GM23338 (cell line): ENCODE results near the gene TSPAN5. TPM values are rescaled to one million over a fixed set of nuclear protein-coding genes. Genes with fewer than 3 reads are reported as not detected.

Source experiments
- ATAC-seq: fragments of 200-7000 bp; cut with Tn5 transposase; 3 replicates; pipeline ENCODE4 v1.9.1; 2020
- DNase-seq: peaks from one replicate; pipeline ENCODE4 v3.0.0-alpha.2; 2015; ENCODE audit warnings: low spot score
- H2AFZ ChIP-seq: fragments of 200-600 bp; sonication (generic); 2 replicates; pipeline ENCODE4 v1.8.0; 2016; ENCODE audit warnings: antibody characterized with exemption, mild to moderate bottlenecking, moderate library complexity
- H3F3A ChIP-seq: fragments of 200-600 bp; sonication (generic); replicated peaks from 2 replicates; pipeline ENCODE4 v1.8.0; 2017; ENCODE audit warnings: antibody characterized with exemption, mixed run types, low read depth
- H3K27ac ChIP-seq: fragments of 200-600 bp; sonication (generic); 2 replicates; pipeline ENCODE4 v1.6.1; 2016; ENCODE audit warnings: low read depth
- H3K27me3 ChIP-seq: fragments of 200-600 bp; sonication (generic); 2 replicates; pipeline ENCODE4 v1.8.0; 2016; ENCODE audit warnings: mild to moderate bottlenecking, mixed run types, moderate library complexity; ENCODE audit not compliant: insufficient read depth
- H3K36me3 ChIP-seq: fragments of 200-600 bp; sonication (generic); 2 replicates; pipeline ENCODE4 v1.8.0; 2016; ENCODE audit warnings: mild to moderate bottlenecking; ENCODE audit not compliant: insufficient read depth
- H3K4me1 ChIP-seq: fragments of 200-600 bp; sonication (generic); 2 replicates; pipeline ENCODE4 v1.8.0; 2016; ENCODE audit warnings: mild to moderate bottlenecking, moderate library complexity; ENCODE audit not compliant: insufficient read depth
- H3K4me2 ChIP-seq: fragments of 200-600 bp; sonication (generic); 2 replicates; pipeline ENCODE4 v1.7.1; 2017; ENCODE audit warnings: mixed run types
- H3K4me3 ChIP-seq: fragments of 200-600 bp; sonication (generic); 2 replicates; pipeline ENCODE4 v1.6.1; 2016; ENCODE audit warnings: mixed run types
- H3K79me2 ChIP-seq: fragments of 200-600 bp; sonication (generic); replicated peaks from 2 replicates; pipeline ENCODE4 v1.8.0; 2017; ENCODE audit warnings: mild to moderate bottlenecking; ENCODE audit not compliant: insufficient read depth
- H3K9me2 ChIP-seq: fragments of 200-600 bp; sonication (generic); 2 replicates; pipeline ENCODE4 v1.8.0; 2017; ENCODE audit not compliant: insufficient read depth
- H4K20me1 ChIP-seq: fragments of 200-600 bp; sonication (generic); replicated peaks from 2 replicates; pipeline ENCODE4 v1.8.0; 2017; ENCODE audit warnings: mild to moderate bottlenecking; ENCODE audit not compliant: insufficient read depth
- H3K27ac Mint-ChIP-seq: 2 replicates; pipeline ENCODE4 v1.8.0; 2020; ENCODE audit warnings: inconsistent platforms, mild to moderate bottlenecking, moderate library complexity, mixed read lengths
- H3K27me3 Mint-ChIP-seq: 3 replicates; pipeline ENCODE4 v1.8.0; 2022; ENCODE audit warnings: low read depth, mild to moderate bottlenecking, moderate library complexity, mixed read lengths, inconsistent platforms; ENCODE audit not compliant: insufficient read depth, poor library complexity
- H3K36me3 Mint-ChIP-seq: 3 replicates; pipeline ENCODE4 v1.8.0; 2021; ENCODE audit warnings: low read depth, mild to moderate bottlenecking, inconsistent platforms, moderate library complexity, mixed read lengths
- H3K4me1 Mint-ChIP-seq: 3 replicates; pipeline ENCODE4 v1.8.0; 2020; ENCODE audit warnings: mild to moderate bottlenecking, inconsistent platforms, mixed read lengths
- H3K4me3 Mint-ChIP-seq: 3 replicates; pipeline ENCODE4 v1.8.0; 2021; ENCODE audit warnings: moderate library complexity, mild to moderate bottlenecking, inconsistent platforms, mixed read lengths
- H3K9me3 Mint-ChIP-seq: 3 replicates; pipeline ENCODE4 v1.8.0; 2020; ENCODE audit warnings: moderate library complexity, mild to moderate bottlenecking, inconsistent platforms, mixed read lengths
- CREB1 ChIP-seq: fragments of 250-450 bp; sonication (Bioruptor Pico); IDR thresholded peaks from 2 replicates; pipeline ENCODE4 v1.5.0; 2020; ENCODE audit warnings: low read depth, mild to moderate bottlenecking, moderate library complexity
- CTCF ChIP-seq, 2 experiments: fragments of 200-600 bp in 1 of 2; sonication (generic) in 1 of 2; conservative IDR thresholded peaks; 2 replicates each; pipeline versions ENCODE4 v1.5.1 to v1.6.1; 2016 to 2017; ENCODE audit warnings: antibody characterized with exemption in 2 of 2, low read depth in 2 of 2, mild to moderate bottlenecking in 2 of 2, moderate library complexity in 1 of 2
- EZH2 ChIP-seq: fragments of 200-600 bp; sonication (generic); IDR thresholded peaks from one replicate; pipeline ENCODE4 v1.8.0; 2017; ENCODE audit warnings: antibody characterized with exemption, mild to moderate bottlenecking, low read depth; ENCODE audit not compliant: unreplicated experiment
- EZH2phosphoT487 ChIP-seq: fragments of 200-600 bp; sonication (generic); IDR thresholded peaks from one replicate; pipeline ENCODE4 v1.8.1; 2018; ENCODE audit warnings: antibody characterized with exemption; ENCODE audit not compliant: unreplicated experiment
- JUNB ChIP-seq: IDR thresholded peaks from one replicate; pipeline ENCODE4 v1.6.1; 2016; ENCODE audit warnings: antibody characterized with exemption; ENCODE audit not compliant: unreplicated experiment
- NANOG ChIP-seq: IDR thresholded peaks from 2 replicates; pipeline ENCODE4 v1.6.1; 2016; ENCODE audit warnings: antibody characterized with exemption, borderline replicate concordance
- POLR2AphosphoS5 ChIP-seq: IDR thresholded peaks from 2 replicates; pipeline ENCODE4 v1.6.1; 2016; ENCODE audit warnings: antibody characterized with exemption, low read depth
- REST ChIP-seq: IDR thresholded peaks from one replicate; pipeline ENCODE4 v1.6.1; 2018; ENCODE audit warnings: antibody characterized with exemption; ENCODE audit not compliant: unreplicated experiment
- STAT1 ChIP-seq: IDR thresholded peaks from one replicate; pipeline ENCODE4 v1.6.1; 2016; ENCODE audit warnings: antibody characterized with exemption; ENCODE audit not compliant: unreplicated experiment
- ZNF114 ChIP-seq: fragments of 250-450 bp; sonication (Bioruptor Pico); IDR thresholded peaks from 2 replicates; pipeline ENCODE4 v1.5.0; 2020; ENCODE audit warnings: mild to moderate bottlenecking, moderate library complexity
- ZNF331 ChIP-seq: fragments of 250-450 bp; sonication (Bioruptor Pico); IDR thresholded peaks from 2 replicates; pipeline ENCODE4 v1.5.0; 2020; ENCODE audit warnings: low read depth, mild to moderate bottlenecking, moderate library complexity
- ZNF462 ChIP-seq: fragments of 250-450 bp; sonication (Bioruptor Pico); IDR thresholded peaks from 2 replicates; pipeline ENCODE4 v1.5.0; 2020; ENCODE audit warnings: mild to moderate bottlenecking, moderate library complexity
- polyA plus RNA-seq: library from polyadenylated mRNA; unstranded; fragments of >200 nt; fragmentation: Nextera tagmentation; extraction: Ambion mirVana; gene quantifications from 2 replicates; pipeline ENCODE4 v1.2.1, GENCODE V29; 2016
- total RNA-seq: library from RNA; depleted of rRNA; stranded (reverse); fragments of >200 nt; shearing (Covaris generic); gene quantifications from 2 replicates; pipeline ENCODE4 v1.2.3, GENCODE V29; 2014
- TF ChIP-seq, protein P1 (sequence below): IDR thresholded peaks from 2 replicates; pipeline ENCODE4 v1.6.1; 2016; ENCODE audit warnings: antibody characterized with exemption

The TSPAN5 gene
- total and polyA plus RNA-seq, 2 experiments from 2014 or later: 18.6 to 21.5 TPM

DNA sequence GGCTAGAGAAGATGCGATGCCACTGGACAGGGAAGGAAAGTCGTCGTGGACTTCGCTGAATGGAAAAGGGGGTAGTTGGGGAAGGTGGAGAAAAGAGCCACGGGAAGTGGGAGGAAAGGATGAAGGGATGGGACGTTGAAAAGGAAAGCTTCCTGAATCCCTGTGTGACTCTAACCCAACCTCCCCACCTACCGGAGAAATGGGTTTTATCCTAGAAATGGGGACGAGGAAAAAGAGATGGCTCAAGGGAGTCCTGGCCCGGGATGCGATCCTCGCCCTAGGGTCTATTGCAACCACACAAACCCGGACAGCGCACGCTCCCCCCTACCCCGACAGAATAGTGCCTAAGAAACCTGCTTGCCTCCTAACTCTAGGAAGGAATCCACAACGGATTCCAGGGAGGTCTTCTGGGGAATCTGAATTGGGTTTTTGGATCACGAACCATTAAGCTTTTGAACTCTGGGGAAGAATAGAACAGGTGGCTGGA lies 738 bp upstream of the TSPAN5 start:
- TF ChIP-seq STAT1 (no peak), JUNB (no peak), EZH2phosphoT487 (no peak), CTCF (conservative IDR thresholded peaks at IDR 0.05; ENCODE audit: low read depth in 2 of 2) (no peak; a peak in 2 of 4 replicates), ZNF114 (CRISPR knock-in tag) (no peak), ZNF462 (CRISPR knock-in tag) (no peak), NANOG (no peak), CREB1 (CRISPR knock-in tag) (no peak), ZNF331 (CRISPR knock-in tag) (no peak), EZH2 (no peak), REST (no peak), POLR2AphosphoS5 (no peak)
- TF ChIP-seq, protein P1, sequence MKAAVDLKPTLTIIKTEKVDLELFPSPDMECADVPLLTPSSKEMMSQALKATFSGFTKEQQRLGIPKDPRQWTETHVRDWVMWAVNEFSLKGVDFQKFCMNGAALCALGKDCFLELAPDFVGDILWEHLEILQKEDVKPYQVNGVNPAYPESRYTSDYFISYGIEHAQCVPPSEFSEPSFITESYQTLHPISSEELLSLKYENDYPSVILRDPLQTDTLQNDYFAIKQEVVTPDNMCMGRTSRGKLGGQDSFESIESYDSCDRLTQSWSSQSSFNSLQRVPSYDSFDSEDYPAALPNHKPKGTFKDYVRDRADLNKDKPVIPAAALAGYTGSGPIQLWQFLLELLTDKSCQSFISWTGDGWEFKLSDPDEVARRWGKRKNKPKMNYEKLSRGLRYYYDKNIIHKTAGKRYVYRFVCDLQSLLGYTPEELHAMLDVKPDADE: no peak

More for the DNA sequence above, 738 bp upstream of the TSPAN5 start:
- Histone ChIP-seq H3K27me3 (peaks cover 45% of the 10 kb centered on the region), H3K27ac (no peak overlapping the region), H3K36me3 (no peaks in the 10 kb centered on the region), H3K9me2 (no peaks in the 10 kb centered on the region), H3K4me3 (peak overlapping the region; percentile 91), H2AFZ (peak overlapping the region; percentile 97), H3K79me2 (peaks cover 34% of the 10 kb centered on the region), H3F3A (peaks cover 7% of the 10 kb centered on the region; the same call in 1 of the 2 replicates), H3K4me1 (peaks cover 62% of the 10 kb centered on the region), H3K4me2 (peak overlapping the region; percentile 92), H4K20me1 (no peaks in the 10 kb centered on the region)
- peak overlapping the region; percentile 98 for H3K4me3 Mint-ChIP-seq
- H3K27me3 Mint-ChIP-seq: peaks cover 26% of the 10 kb centered on the region
- peaks cover 7% of the 10 kb centered on the region for H3K9me3 Mint-ChIP-seq
- peaks cover 59% of the 10 kb centered on the region for H3K4me1 Mint-ChIP-seq
- no peak overlapping the region for H3K27ac Mint-ChIP-seq
- peaks cover 10% of the 10 kb centered on the region for H3K36me3 Mint-ChIP-seq
- ATAC-seq: peak; percentile 13
- DNase-seq: peak; percentile 70
